CD8-positive, alpha-beta memory T cell (primary cell): ENCODE results near the gene COL26A1. TPM values are rescaled to one million over a fixed set of nuclear protein-coding genes. Genes with fewer than 3 reads are reported as not detected.
"Not testable (repeated sequence)": the region's sequence is repeated elsewhere in the genome, so short reads cannot be mapped to it uniquely, and the experiment has no call there.

ENCODE experiments used
- CTCF ChIA-PET: fragments of 350-600 bp; sonication (Branson Sonifier 250); formaldehyde crosslinking; loops from one replicate; lab custom pipeline; 2021; ENCODE audit warnings: antibody characterized with exemption; lab: Charles Lee
- POLR2A ChIA-PET: fragments of 350-600 bp; sonication (Branson Sonifier 250); formaldehyde crosslinking; loops from one replicate; lab custom pipeline; 2021; ENCODE audit warnings: antibody characterized with exemption; lab: Charles Lee
- DNase-seq, 5 donors: peaks; one replicate each; pipeline versions ENCODE4 v3.0.0 to v3.0.0-alpha.2; 2020 to 2022; ENCODE audit warnings: mixed read lengths in 1 of 5
- H3K27ac ChIP-seq: one replicate; pipeline ENCODE4 v1.7.0; 2013; ENCODE audit warnings: low read depth, mild to moderate bottlenecking, low read length, moderate library complexity
- H3K27me3 ChIP-seq: 2 replicates; pipeline ENCODE4 v1.7.0; 2013; ENCODE audit warnings: low read length, mild to moderate bottlenecking; ENCODE audit not compliant: insufficient read depth, poor library complexity, severe bottlenecking
- H3K36me3 ChIP-seq: 2 replicates; pipeline ENCODE4 v1.7.0; 2013; ENCODE audit warnings: mild to moderate bottlenecking, low read length, moderate library complexity; ENCODE audit not compliant: insufficient read depth
- H3K4me1 ChIP-seq: 2 replicates; pipeline ENCODE4 v1.7.0; 2013; ENCODE audit warnings: mild to moderate bottlenecking, low read length, moderate library complexity; ENCODE audit not compliant: insufficient read depth
- H3K4me3 ChIP-seq: 2 replicates; pipeline ENCODE4 v1.7.0; 2013; ENCODE audit warnings: mild to moderate bottlenecking, low read length
- H3K9me3 ChIP-seq: 2 replicates; pipeline ENCODE4 v1.7.0; 2013; ENCODE audit warnings: mild to moderate bottlenecking, low read length
- H3K27ac Mint-ChIP-seq, 8 donors: one replicate each; pipeline ENCODE4 v1.8.0; 2020 to 2021; ENCODE audit warnings: mixed read lengths in 8 of 8, mild to moderate bottlenecking in 6 of 8, inconsistent platforms in 3 of 8, moderate library complexity in 3 of 8
- H3K27me3 Mint-ChIP-seq, 2 donors: one replicate each; pipeline ENCODE4 v1.8.0; 2020 to 2021; ENCODE audit warnings: mixed read lengths in 2 of 2, mild to moderate bottlenecking in 1 of 2, moderate library complexity in 1 of 2
- H3K36me3 Mint-ChIP-seq, 3 donors: one replicate each; pipeline ENCODE4 v1.8.0; 2020 to 2021; ENCODE audit warnings: mixed read lengths in 3 of 3, inconsistent platforms in 1 of 3, mild to moderate bottlenecking in 1 of 3
- H3K4me1 Mint-ChIP-seq, 3 donors: one replicate each; pipeline ENCODE4 v1.8.0; 2020 to 2021; ENCODE audit warnings: mixed read lengths in 3 of 3, inconsistent platforms in 1 of 3, mild to moderate bottlenecking in 1 of 3
- H3K4me3 Mint-ChIP-seq, 7 donors: one replicate each; pipeline ENCODE4 v1.8.0; 2020 to 2021; ENCODE audit warnings: mixed read lengths in 7 of 7, mild to moderate bottlenecking in 6 of 7, moderate library complexity in 4 of 7, inconsistent platforms in 2 of 7
- H3K9me3 Mint-ChIP-seq, 5 donors: one replicate each; pipeline ENCODE4 v1.8.0; 2020 to 2022; ENCODE audit warnings: mixed read lengths in 5 of 5, mild to moderate bottlenecking in 3 of 5, moderate library complexity in 2 of 5, inconsistent platforms in 1 of 5
- polyA plus RNA-seq: library from polyadenylated mRNA; unstranded; fragments of 300-500 nt; fragmentation: Illumina TruSeq; gene quantifications from one replicate; pipeline ENCODE4 v1.2.3, GENCODE V29; 2021
- total RNA-seq, 2 experiments: library from RNA; stranded (reverse); gene quantifications; one replicate each; pipeline ENCODE4 v1.2.3, GENCODE V29; 2021

COL26A1 gene
- total and polyA plus RNA-seq, 3 experiments from 2014 or later = not detected

- Mint-ChIP-seq H3K27ac (no peak overlapping the region), H3K27me3 (peaks cover 0 to 3% of the 10 kb centered on the region in 2 donors), H3K36me3 (no peaks in the 10 kb centered on the region), H3K4me1 (no peaks in the 10 kb centered on the region), H3K9me3 (no peaks in the 10 kb centered on the region), H3K4me3 (no peak overlapping the region)
- Histone ChIP-seq H3K27me3 (no peaks in the 10 kb centered on the region), H3K9me3 (no peaks in the 10 kb centered on the region), H3K4me3 (no peak overlapping the region), H3K27ac (no peak overlapping the region), H3K4me1 (no peaks in the 10 kb centered on the region), H3K36me3 (no peaks in the 10 kb centered on the region)
- POLR2A ChIA-PET = no interaction called here
- CTCF ChIA-PET = interaction anchor here (1.2 to 4.0 kb wide), 3 partner anchors 9 to 669 kb away, joined by 3 to 15 read pairs (median 3); no protein-coding TSS in a partner anchor
- DNase-seq = peak; percentile 34 to 68 (median 52)
Measured at GRCh38 chr7:101602484-101603241, 240.0 kb downstream of the COL26A1 start.

GRCh38 chr7:101604331-101604933 lies 241.8 kb downstream of the COL26A1 start:
- CTCF ChIA-PET = interaction anchor here (4.0 kb wide), 1 partner anchor 667 kb away, joined by 15 read pairs; no protein-coding TSS in a partner anchor
- POLR2A ChIA-PET = no interaction called here
- no peaks in the 10 kb centered on the region for H3K4me1 Mint-ChIP-seq
- no peak for DNase-seq
- H3K4me3 Mint-ChIP-seq = no peak overlapping the region
- no peak overlapping the region for H3K27ac Mint-ChIP-seq
- Histone ChIP-seq H3K27me3 (no peaks in the 10 kb centered on the region), H3K36me3 (no peaks in the 10 kb centered on the region), H3K27ac (no peak overlapping the region), H3K4me1 (no peaks in the 10 kb centered on the region), H3K9me3 (no peaks in the 10 kb centered on the region), H3K4me3 (no peak overlapping the region)
- no peaks in the 10 kb centered on the region for H3K9me3 Mint-ChIP-seq
- no peaks in the 10 kb centered on the region for H3K36me3 Mint-ChIP-seq
- peaks cover 0 to 3% of the 10 kb centered on the region in 2 donors for H3K27me3 Mint-ChIP-seq

- H3K27me3 Mint-ChIP-seq = not testable (repeated sequence)
Measured at GRCh38 chr7:101604934-101605332, 242.3 kb downstream of the COL26A1 start.

GRCh38 chr7:101605611-101606497 lies 243.2 kb downstream of the COL26A1 start:
- peaks cover 3 to 8% of the 10 kb centered on the region in 2 donors for H3K27me3 Mint-ChIP-seq
- Histone ChIP-seq H3K4me1 (no peaks in the 10 kb centered on the region), H3K27ac (no peak overlapping the region), H3K36me3 (no peaks in the 10 kb centered on the region), H3K4me3 (no peak overlapping the region), H3K27me3 (no peaks in the 10 kb centered on the region), H3K9me3 (no peaks in the 10 kb centered on the region)
- no peaks in the 10 kb centered on the region for H3K9me3 Mint-ChIP-seq
- DNase-seq = no peak
- CTCF ChIA-PET = interaction anchor here (4.0 kb wide), 1 partner anchor 666 kb away, joined by 15 read pairs; no protein-coding TSS in a partner anchor
- H3K4me1 Mint-ChIP-seq = no peaks in the 10 kb centered on the region
- no peak overlapping the region for H3K27ac Mint-ChIP-seq
- H3K4me3 Mint-ChIP-seq = no peak overlapping the region
- H3K36me3 Mint-ChIP-seq = no peaks in the 10 kb centered on the region
- POLR2A ChIA-PET = no interaction called here

More at GRCh38 chr7:101604934-101605332, 242.3 kb downstream of the COL26A1 start:
- H3K4me3 ChIP-seq, H3K9me3 ChIP-seq, H3K4me3 Mint-ChIP-seq, H3K4me1 ChIP-seq, H3K9me3 Mint-ChIP-seq, H3K27me3 ChIP-seq, H3K36me3 Mint-ChIP-seq, H3K27ac ChIP-seq, POLR2A ChIA-PET, H3K36me3 ChIP-seq, DNase-seq, H3K27ac Mint-ChIP-seq, H3K4me1 Mint-ChIP-seq: not testable (repeated sequence)
- CTCF ChIA-PET = interaction anchor here (4.0 kb wide), 1 partner anchor 667 kb away, joined by 15 read pairs; no protein-coding TSS in a partner anchor

- Histone ChIP-seq H3K36me3 (no peaks in the 10 kb centered on the region), H3K4me1 (no peaks in the 10 kb centered on the region), H3K9me3 (no peaks in the 10 kb centered on the region), H3K4me3 (no peak overlapping the region), H3K27me3 (no peaks in the 10 kb centered on the region), H3K27ac (no peak overlapping the region)
- Mint-ChIP-seq H3K36me3 (no peaks in the 10 kb centered on the region), H3K9me3 (no peaks in the 10 kb centered on the region), H3K27ac (no peak overlapping the region), H3K27me3 (peaks cover 4 to 8% of the 10 kb centered on the region in 2 donors), H3K4me3 (no peak overlapping the region), H3K4me1 (no peaks in the 10 kb centered on the region)
- POLR2A ChIA-PET = no interaction called here
- CTCF ChIA-PET = no interaction called here
- no peak for DNase-seq
Measured at GRCh38 chr7:101606498-101606923, 243.8 kb downstream of the COL26A1 start.

Other genes starting within 250 kb of the COL26A1 start
- gene SERPINE1, start 235.8 kb upstream of the COL26A1 start, total RNA-seq = under 1 TPM; 0.31 to 0.44 TPM
- not detected for gene SERPINE1, start 235.8 kb upstream of the COL26A1 start, polyA plus RNA-seq
- 10 to 100 TPM; 42.6 to 43.6 TPM for gene AP1S1, start 208.4 kb upstream of the COL26A1 start, total RNA-seq
- gene AP1S1, start 208.4 kb upstream of the COL26A1 start, polyA plus RNA-seq = 4.4 TPM
- gene VGF, start 197.3 kb upstream of the COL26A1 start, total RNA-seq = under 1 TPM; 0.13 to 0.16 TPM
- not detected for gene VGF, start 197.3 kb upstream of the COL26A1 start, polyA plus RNA-seq
- gene NAT16, start 182.6 kb upstream of the COL26A1 start, total RNA-seq = not detected
- gene NAT16, start 182.6 kb upstream of the COL26A1 start, polyA plus RNA-seq = not detected
- gene MOGAT3, start 161.8 kb upstream of the COL26A1 start, total RNA-seq = not detected
- not detected for gene MOGAT3, start 161.8 kb upstream of the COL26A1 start, polyA plus RNA-seq
- 10 to 100 TPM; 41.3 to 45.4 TPM for gene PLOD3, start 145.3 kb upstream of the COL26A1 start, total RNA-seq
- gene PLOD3, start 145.3 kb upstream of the COL26A1 start, polyA plus RNA-seq = 23.1 TPM
- gene ZNHIT1, start 144.7 kb upstream of the COL26A1 start, total RNA-seq = 10 to 100 TPM; 50.6 to 51.7 TPM
- 66.2 TPM for gene ZNHIT1, start 144.7 kb upstream of the COL26A1 start, polyA plus RNA-seq
- gene CLDN15, start 125.1 kb upstream of the COL26A1 start, total RNA-seq = 10 to 100 TPM; 19.5 to 20.3 TPM
- 1.2 TPM for gene CLDN15, start 125.1 kb upstream of the COL26A1 start, polyA plus RNA-seq
- gene FIS1, start 117.8 kb upstream of the COL26A1 start, total RNA-seq = 100 to 1,000 TPM; 137 to 139 TPM
- 206 TPM for gene FIS1, start 117.8 kb upstream of the COL26A1 start, polyA plus RNA-seq
- gene IFT22, start 41.1 kb upstream of the COL26A1 start, total RNA-seq = 10 to 100 TPM; 13.3 to 13.4 TPM
- gene IFT22, start 41.1 kb upstream of the COL26A1 start, polyA plus RNA-seq = 7.9 TPM